SIG-M5 treated with dmso at 0.1 percent for 504 hours (cell line): ENCODE measurements around the gene PHACTR1.
"Not testable (repeated sequence)": the region's sequence is repeated elsewhere in the genome, so short reads cannot be mapped to it uniquely, and the experiment has no call there.

Experiments
- DNase-seq: peaks from one replicate; lab custom pipeline; 2025; ENCODE audit not compliant: unreplicated experiment; lab: John Stamatoyannopoulos, UW

Gene PHACTR1

DNA sequence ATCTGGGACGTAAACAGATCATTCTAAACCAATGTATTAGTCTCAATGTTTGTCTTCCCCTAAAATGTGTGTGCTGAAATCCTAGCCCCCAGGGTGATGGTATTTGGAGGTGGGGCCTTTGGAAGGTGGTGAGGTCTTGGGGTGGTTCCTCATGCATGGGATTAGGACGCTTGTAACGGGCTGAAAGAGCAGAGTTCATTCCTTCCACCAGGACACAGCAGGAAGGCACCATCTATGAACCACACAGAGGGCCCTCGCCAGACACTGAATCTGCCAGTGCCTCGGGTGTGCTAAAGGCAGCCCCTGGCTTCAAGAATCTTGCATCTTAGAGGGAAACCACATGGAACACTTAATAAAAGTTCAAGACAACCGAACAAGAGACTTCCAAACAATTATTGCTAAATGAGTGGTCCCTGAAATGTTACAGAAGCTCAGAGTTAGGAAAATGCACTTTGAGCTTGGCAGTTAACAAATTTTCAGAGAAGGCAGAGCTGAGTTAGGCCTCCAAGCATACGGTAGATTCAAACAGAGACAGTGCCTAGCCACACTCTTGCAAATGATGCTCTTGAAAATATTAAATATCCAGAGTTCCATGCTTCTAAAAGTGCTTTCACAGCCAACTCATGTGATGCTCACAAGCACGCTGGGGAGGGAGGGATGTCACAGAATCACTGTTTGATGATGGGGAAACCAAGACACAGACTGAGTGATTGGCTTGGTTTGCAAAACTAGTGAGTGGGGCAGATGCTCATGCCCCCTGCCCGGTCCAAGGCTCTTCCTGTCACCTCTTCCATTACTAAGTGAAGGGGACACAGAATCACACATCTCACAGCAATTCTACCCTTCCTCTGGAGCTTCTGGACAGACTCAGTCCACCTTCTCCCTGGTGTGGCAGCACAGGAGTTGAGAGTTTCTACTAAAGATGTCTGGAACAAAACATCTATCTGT, 584.4 kb downstream of the PHACTR1 start:
- no peak for DNase-seq

DNA sequence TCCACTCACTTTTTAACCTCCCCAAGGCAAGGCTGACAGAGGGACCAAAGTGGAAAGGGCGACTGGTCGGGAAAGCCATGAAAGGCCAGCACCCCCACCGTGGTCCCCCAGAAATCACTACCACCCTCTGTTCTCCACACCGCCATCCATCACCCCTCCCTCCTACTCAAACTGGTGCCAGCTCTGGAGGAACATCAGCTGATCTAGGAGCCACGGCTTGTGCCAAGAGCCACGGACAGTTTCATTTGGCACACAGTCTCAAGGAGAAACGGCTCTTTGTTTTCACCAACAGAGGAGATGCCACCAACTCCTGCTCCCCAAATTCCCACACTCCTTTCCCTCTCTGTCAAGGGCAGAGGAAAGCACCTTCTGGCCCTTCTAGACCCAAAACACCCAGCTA, 585.7 kb downstream of the PHACTR1 start:
- DNase-seq, result no peak

DNA sequence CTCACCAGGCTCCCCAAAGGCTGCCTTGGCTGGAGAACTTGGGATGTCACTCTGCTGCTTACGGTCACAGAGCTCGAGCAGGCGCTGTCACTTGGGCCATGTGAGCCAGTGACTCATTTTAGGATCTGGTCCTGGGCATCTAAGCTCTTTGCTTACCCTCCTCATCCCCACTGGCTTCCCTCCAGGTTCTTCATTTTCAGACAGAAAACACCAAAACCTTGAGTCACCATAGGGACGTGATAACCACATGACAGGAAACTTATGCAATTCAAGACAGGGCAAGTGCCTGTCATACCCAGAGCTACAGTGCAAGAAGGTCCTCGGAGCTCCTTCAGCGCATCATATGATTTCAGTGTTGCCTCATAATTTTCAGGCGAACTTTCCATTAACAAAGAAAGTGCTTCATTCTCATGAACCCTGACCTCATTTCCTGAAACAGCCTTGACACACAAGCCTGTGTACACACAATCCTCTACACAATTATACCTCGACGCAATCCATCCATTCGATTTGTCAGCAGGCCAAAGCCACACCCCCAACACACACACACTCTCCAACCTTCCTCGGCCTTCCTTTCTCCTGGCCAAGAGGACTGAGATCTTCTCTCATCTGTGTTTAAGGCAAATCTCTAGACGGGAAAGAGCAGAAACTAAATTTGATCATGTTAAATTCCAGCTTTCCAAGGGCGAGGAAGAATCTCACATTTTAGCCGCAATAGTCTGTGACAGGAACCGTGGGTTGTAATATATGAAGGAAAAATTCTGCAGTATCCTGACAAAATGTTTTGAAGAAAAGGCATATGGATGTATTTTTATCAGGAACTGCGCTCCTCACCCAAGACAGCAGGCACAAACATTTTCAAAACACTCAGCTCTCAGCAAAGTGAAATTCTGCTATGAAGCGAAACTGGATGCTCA, 586.4 kb downstream of the PHACTR1 start:
- DNase-seq, result peak; percentile 98

DNA sequence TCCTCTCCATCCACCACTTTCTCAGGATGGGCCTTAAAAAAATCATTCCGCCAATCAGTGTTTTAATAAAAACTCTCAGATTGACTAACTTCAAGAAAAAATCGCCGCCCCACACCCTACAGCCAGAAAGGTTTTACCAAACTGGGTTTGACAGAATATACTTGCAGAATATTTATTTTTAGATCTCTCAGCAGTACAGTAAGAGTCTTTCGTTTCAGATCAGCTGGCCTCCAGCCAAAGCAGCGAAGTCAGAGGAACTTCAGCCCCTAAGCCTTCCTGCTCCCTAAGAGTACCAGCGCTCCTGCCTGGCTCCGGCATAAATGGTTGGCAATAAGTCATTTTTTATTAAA, 587.1 kb downstream of the PHACTR1 start:
- DNase-seq, result no peak

DNA sequence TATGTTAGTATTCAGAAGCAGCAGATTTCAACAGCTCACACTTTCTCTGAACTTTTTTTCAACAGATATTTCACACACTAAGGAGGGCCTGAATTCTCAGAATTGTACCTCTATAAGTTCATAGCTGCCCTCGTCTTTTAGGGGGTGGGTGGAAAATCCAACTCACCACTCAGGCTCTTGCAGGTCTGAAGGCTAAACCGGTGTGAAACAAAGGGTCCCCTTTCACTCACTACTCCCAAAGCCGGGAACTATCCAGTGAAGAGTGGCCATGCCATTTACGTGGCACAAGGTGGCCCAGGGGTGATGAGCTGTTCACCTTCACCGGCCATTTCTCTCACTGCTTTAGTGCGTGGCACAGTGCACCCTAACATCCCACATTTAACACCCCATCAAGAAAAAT, 587.5 kb downstream of the PHACTR1 start:
- DNase-seq, result no peak

DNA sequence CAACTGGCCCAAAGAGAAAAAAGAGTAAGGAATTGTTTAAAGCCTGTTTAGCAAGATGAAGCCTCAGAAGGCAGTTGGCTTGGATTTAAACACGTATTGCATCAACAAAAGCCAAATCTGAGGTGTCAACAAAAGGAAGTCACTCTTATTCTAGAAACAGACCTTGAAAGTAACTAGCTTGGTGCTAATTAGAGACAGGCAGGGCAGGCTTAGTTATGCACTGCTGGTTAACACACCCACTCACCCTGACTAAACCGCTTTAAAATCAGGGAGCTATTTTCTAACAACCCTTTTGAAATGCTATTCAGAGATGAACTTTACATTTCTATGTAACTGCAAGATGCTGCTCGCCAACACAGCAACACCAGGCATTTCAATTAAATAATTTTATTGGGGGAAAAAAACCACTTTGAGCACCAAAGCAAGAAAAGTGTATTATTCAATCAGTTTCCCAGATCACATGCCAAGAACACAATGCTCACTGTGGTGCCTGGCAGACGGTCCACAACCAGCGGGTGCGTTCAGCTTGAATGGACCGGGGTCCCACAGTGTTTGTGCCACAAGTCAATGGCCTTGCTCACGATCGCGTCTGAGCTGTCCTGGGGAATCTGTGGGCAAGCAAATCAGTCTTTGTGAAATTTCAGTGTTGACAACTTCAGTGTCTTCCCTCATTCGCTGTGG, 588.2 kb downstream of the PHACTR1 start:
- DNase-seq, result no peak

DNA sequence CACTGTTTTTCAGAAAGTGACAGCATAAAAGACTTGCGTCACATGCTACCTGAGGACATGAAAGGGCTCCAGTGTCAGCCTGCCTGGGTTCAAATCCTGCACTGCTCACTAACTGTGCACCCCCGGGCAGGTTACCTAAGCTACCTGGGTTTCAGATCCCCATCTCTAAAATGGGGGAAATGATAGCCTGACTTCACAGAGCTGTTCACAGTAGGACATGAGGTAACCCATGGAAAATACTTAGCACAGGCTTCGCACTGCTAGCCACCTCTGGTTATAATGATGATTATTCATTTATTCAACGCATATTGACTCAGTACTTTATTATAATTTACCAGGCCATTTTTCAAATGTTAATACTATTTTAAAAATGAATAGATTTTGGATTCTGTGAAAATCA, 588.7 kb downstream of the PHACTR1 start:
- no peak for DNase-seq

DNA sequence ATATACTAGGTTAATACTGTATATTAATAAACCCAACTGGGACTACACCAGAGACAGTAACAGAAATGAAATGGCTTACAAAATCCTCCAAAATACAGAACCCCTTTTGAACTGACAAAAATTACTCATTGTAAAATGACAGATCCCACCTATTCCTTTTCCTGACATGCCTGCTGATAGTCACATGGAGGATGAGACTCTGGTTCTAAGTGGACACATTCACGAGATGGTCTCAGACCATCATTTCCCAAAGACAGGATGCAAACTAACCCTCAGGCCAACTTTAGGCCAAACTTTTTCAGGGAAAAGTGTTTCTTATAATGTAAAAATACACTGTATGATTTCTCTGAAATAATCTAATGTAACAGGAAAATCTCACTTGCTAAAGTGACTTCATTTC, 589.2 kb downstream of the PHACTR1 start:
- DNase-seq, result no peak

DNA sequence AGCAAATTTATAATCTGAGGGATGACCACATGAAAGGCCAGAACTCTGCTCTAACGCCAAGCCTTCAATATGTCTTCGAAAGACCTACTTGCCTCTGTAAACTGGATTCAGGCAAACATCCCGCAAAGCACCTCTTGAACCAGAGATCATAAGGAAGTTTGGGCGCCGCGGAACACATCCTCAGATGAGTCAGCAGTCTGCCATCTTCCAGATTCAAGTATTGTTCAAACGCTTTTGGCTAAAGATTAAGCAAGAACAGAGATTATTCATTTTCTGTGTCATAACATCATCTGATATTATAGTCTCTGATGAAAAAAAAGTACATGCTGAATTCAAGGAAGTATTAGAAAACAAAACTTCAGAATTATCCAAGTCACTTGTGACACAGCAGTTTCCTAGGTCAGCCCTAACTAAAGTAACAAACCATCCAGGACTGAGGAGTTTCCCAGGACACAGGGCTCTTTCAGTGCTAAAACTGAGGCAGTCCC, 591.0 kb downstream of the PHACTR1 start:
- DNase-seq, result peak; percentile 25

DNA sequence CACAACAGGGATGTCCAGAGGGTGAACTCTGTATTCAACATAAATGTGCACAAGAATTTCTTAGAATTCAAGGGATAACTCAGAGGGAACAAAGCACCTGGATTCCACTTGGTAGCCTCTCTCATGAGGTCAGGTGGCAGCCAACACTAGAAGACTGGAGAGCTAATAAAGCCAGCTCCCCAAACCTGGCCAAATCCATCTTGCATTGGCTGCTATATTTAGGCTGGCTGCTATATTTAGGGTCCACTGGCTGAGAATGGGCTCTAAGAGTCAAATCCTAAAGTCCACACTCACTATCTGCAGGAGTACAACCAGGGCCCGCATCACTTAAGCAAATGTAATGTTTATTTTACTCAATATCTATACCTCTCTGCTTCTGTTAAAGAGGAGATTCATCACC, 591.8 kb downstream of the PHACTR1 start:
- no peak for DNase-seq

DNA sequence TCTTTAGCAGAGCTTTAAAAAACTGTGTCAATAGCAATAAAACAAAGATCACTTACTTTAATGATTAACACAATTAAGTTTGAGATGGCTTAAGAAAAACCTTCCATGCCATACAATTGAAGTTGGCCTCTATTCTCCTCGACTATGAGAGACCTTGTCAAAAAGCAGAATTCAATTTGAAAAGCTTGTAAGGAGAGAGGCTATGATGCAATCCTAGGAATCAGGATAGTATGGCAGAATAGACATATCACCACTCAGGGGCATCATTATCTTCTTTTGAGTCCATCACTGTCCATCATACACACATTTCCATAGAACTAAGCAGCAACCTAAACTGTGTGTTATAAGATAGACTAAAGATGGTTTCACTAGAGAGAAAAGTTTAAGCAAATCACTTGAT, 594.6 kb downstream of the PHACTR1 start:
- no peak for DNase-seq

DNA sequence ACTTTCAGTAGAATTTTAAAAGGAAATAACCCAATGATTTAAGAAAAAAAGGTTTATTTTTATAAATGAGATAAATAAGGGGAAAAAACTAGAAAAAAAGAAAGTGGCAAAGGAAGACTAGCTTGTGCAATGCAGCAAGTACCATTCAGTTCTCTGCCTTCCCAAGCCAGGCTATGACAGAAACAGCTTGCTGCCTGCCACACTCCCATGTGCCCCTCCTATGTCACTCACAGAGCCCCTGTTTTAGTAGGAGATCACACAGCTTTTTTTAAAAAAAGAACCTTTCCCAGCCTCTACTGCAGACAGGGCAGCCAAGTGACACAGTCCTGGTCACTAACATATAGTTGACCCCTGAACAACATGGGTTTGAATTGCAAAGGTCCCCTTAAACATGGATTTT, 598.2 kb downstream of the PHACTR1 start:
- DNase-seq, result no peak

DNA sequence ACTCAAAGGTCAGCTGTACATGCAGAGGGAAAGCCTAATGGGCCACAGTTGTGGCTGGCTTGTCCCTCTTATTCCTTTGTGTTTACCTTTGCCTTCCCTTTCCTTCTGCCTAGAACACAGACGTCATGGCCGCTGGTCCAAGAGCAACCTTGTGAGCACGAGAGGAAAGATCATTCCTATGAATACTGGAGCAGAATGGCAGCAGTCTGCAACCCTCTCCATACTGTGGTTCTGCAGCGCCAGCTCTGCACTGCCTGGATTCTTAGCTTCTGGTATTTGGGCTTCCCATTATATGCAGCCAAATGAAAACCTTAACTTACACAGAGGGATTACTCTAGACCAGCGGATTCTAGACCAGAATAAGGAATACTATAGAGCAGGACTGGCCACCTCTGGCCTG, 599.3 kb downstream of the PHACTR1 start:
- no peak for DNase-seq

DNA sequence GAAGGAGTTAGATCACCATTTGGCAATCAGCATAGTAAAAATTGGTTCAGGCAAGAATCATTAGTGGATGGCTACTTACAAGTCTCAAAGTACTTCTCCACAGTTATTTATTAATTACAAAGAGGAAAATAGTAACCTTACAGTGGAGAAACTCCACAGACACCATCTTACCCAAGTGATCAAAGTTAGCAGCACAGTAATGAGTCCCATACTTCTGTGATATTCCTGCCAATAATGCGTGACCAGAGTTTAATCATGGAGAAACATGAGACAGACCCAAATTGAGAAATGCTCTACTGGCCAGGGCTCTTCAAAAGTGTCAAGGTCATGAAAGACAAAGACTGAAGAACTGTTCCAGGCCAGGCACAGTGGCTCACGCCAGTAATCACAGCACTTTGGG, 602.3 kb downstream of the PHACTR1 start:
- DNase-seq, result no peak

DNA sequence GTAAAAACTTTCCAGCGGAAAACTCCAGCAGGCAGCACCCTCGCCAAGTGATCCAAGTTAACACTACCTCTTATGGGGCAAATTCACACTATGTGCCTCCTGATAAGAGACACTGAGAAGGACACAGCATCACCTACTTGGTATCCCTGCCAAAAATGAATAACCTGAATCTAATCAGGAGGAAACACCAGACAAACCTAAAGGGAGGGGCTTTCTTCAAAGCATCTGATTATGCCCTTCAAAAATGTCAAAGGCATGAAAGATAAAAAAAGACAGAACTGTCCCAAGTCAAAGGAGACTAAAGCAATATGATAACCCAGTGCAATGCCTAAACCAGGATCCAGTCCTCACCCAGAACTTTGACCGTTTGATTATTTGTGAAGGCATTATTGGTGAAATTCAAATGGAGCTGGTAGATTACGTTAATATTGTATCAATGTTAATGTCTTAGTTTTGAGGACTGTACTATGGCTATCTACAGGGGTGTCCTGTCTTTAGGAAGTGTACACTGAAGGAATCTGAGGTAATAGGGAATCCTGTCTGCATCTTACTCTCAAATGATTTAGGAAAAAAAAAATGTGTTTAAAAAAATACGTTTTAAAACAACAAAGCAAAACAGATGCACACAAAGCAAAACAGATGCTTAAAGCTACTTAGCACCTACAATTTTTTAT, 603.5 kb downstream of the PHACTR1 start:
- no peak for DNase-seq

DNA sequence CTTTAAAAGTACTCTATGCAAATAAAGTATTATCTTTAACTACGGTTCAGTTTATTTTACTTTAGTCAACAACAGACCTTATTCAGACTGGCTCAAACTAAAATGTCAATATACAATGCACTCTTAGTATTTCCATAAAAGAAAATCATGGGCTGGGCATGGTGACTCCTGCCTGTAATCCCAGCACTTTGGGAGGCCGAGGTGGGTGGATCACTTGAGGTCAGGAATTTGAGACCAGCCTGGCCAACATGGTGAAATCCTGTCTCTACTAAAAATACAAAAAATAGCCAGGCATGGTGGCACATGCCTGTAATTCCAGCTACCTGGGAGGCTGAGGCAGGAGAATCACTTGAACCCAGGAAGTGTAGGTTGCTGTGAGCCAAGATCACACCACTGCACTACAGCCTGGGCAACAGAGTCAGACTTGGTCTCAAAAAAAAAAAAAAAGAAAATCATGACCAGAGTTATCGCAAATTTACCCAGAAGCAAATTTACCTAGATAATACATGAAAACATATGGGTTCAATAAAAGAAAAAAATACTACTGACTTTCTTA, 609.5 kb downstream of the PHACTR1 start:
- DNase-seq, result not testable (repeated sequence)

DNA sequence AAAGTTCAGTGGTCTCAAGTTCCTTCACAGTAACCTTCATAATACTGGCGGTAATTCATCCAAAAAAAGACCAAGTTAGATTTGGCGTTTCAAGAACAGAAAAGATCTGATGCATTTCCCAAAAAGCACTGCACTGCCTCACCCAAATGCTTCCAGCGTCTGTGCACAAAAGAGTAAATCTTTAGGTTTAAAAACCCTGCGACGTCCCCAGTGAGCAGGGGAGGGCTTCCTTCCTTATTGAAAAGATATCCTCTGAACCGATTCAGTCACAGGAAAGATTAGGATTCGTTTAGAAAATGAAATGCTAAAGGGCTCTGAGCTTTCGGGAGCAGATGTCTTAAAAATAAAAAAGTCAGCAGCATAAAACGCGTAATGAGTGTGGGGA, 611.1 kb downstream of the PHACTR1 start:
- DNase-seq, result no peak

DNA sequence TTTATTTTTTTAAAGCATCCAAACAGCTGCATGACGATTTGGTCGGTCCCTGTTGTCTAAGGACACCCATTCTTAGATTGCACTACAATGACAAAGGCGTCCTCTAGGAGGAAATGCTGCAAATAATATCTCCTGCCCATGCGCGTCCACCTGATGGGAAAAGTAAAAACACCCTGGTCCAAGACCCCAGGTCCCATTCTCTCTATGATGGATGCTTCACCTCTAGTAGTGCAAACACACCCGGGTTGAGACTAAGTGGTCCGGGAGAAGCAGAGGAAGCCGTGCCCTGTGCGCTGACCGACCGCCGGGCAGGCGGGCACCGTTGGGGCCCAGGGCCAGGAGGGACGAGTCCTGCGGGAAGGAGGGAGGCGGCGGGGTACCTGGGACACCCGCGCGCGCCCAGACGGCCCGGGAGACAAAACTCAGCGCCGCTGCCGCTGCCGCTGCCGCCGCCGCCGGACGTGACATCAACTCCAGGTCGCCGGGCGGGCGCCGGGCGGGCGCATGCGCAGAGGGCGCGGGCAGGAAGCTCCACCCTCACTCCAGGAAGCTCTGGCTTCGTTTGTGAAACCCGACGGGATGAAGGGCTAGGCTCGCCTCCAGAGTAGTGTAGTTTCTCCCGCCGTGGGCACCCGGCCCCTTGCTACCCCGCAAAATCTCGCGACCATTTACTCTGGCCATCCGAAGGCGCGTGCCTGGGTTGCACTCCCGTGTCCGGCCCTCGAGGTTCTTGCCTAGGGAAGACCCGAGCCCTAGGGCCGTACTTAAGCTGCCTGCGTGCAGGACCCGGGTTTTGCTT, 611.7 kb downstream of the PHACTR1 start, which contains the start of gene TBC1D7:
Gene TBC1D7, minus strand, starts transcription at position 462 of the 799 bp plus-strand sequence. CDS start 1,639 bp downstream, outside the sequence.
- peak; percentile 76 for DNase-seq

DNA sequence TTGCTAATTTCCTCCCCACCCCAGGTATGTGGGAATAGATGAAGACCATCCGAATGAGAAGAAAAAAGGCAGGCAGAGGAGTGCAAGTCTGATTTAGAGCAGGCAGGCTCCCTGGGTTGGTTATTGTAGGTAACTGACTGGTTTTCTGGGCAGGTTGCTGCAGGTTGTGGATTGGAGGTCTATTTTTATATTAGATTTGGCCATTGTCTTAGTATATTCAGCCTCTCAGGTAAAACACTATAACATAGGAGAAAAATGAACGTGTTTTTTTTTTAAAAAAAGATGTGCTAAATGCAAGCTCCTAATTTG, 612.3 kb downstream of the PHACTR1 start:
- no peak for DNase-seq
